K562 (cell line): Measurements from ENCODE around the gene PLG. TPM values are rescaled to one million over a fixed set of nuclear protein-coding genes. Genes with fewer than 3 reads are reported as not detected.
"Not testable (repeated sequence)": the region's sequence is repeated elsewhere in the genome, so short reads cannot be mapped to it uniquely, and the experiment has no call there.

Experiments used
- ATAC-seq: fragments of 200-7000 bp; cut with Tn5 transposase; 3 replicates; pipeline ENCODE4 v1.9.1; 2020; ENCODE audit warnings: moderate library complexity
- BruUV-seq: library from RNA; stranded (reverse); fragments of 400-500 nt; replicated peaks from 2 replicates; lab custom pipeline; 2021; lab: Mats Ljungman, UMichigan
- CTCF ChIA-PET: fragments of 300-600 bp; formaldehyde crosslinking; extraction: SDS; loops from one replicate; lab custom pipeline; 2021; ENCODE audit warnings: low intra/inter-chr PET ratio; lab: Yijun Ruan, JAX
- POLR2A ChIA-PET: fragments of 300-600, 350-650 bp; sonication (Branson Sonifier 250); formaldehyde crosslinking; extraction: SDS; loops from one replicate; lab custom pipeline; 2021; ENCODE audit warnings: antibody characterized with exemption, inconsistent platforms; lab: Yijun Ruan, JAX
- DNase-seq, 4 experiments: peaks; one replicate each; pipeline versions ENCODE4 v3.0.0 to v3.0.0-alpha.2; 2011 to 2018; ENCODE audit warnings: low spot score in 3 of 4, mixed read lengths in 3 of 4; ENCODE audit errors: extremely low read depth in 1 of 4
- FAIRE-seq: peaks from 2 replicates; lab custom pipeline; 2011; peaks lifted over from hg19 to GRCh38; lab: Jason Lieb, UNC
- H2AFZ ChIP-seq: 2 replicates; pipeline ENCODE4 v1.6.0; 2011; ENCODE audit warnings: low read depth, low read length, control low read depth, inconsistent platforms
- H3K27ac ChIP-seq: fragments of 200-600 bp; 3 replicates; pipeline ENCODE4 v1.8.0; 2011; ENCODE audit warnings: low read depth, mild to moderate bottlenecking, control low read depth, inconsistent platforms, low read length, moderate library complexity, mixed read lengths; ENCODE audit errors: extremely low read depth
- H3K27me3 ChIP-seq, 2 experiments: fragments of 300-600 bp in 1 of 2; 2 replicates in 1 of 2; 3 replicates in 1 of 2; pipeline versions ENCODE4 v1.6.0 to v1.8.0; 2011; ENCODE audit warnings: inconsistent platforms in 2 of 2, low read length in 2 of 2, mild to moderate bottlenecking in 1 of 2, mixed read lengths in 1 of 2, moderate library complexity in 1 of 2; ENCODE audit not compliant: control insufficient read depth in 2 of 2, insufficient read depth in 2 of 2
- H3K36me3 ChIP-seq: fragments of 300-600 bp; 3 replicates; pipeline ENCODE4 v1.8.0; 2011; ENCODE audit warnings: mild to moderate bottlenecking, low read length, inconsistent platforms; ENCODE audit not compliant: control insufficient read depth, insufficient read depth
- H3K4me1 ChIP-seq, 2 experiments: fragments of 200-600 bp in 1 of 2; replicated peaks in 1 of 2; 2 replicates in 1 of 2; 3 replicates in 1 of 2; pipeline versions ENCODE4 v1.5.1 to v1.8.0; 2011; ENCODE audit warnings: inconsistent platforms in 2 of 2, low read length in 2 of 2, mild to moderate bottlenecking in 1 of 2, mixed read lengths in 1 of 2, moderate library complexity in 1 of 2; ENCODE audit not compliant: control insufficient read depth in 2 of 2, insufficient read depth in 2 of 2
- H3K4me2 ChIP-seq: 2 replicates; pipeline ENCODE4 v1.6.1; 2011; ENCODE audit warnings: low read length, control low read depth, inconsistent platforms, mixed read lengths; ENCODE audit not compliant: insufficient read depth
- H3K4me3 ChIP-seq: fragments of 200-600 bp; sonication (generic), shearing (Covaris generic); 2 replicates; pipeline ENCODE4 v1.5.1; 2016; ENCODE audit warnings: control low read depth, inconsistent platforms
- H3K79me2 ChIP-seq: fragments of 200-600 bp; 3 replicates; pipeline ENCODE4 v1.8.0; 2011; ENCODE audit warnings: low read length, inconsistent platforms; ENCODE audit not compliant: control insufficient read depth, insufficient read depth
- H3K9ac ChIP-seq, 2 experiments: 2 replicates each; pipeline versions ENCODE4 v1.6.0 to v1.6.1; 2011; ENCODE audit warnings: low read depth in 2 of 2, low read length in 2 of 2, control low read depth in 1 of 2, inconsistent platforms in 1 of 2, mild to moderate bottlenecking in 1 of 2, mixed read lengths in 1 of 2; ENCODE audit not compliant: insufficient read depth in 1 of 2
- H3K9me1 ChIP-seq: one replicate; pipeline ENCODE4 v1.6.0; 2011; ENCODE audit warnings: inconsistent platforms, mild to moderate bottlenecking, low read length, moderate library complexity; ENCODE audit not compliant: control insufficient read depth, insufficient read depth
- H3K9me3 ChIP-seq: replicated peaks from 2 replicates; pipeline ENCODE4 v1.5.1; 2011; ENCODE audit warnings: low read depth, low read length, inconsistent platforms; ENCODE audit not compliant: control insufficient read depth, insufficient read depth
- H4K20me1 ChIP-seq: replicated peaks from 2 replicates; pipeline ENCODE4 v1.6.1; 2011; ENCODE audit warnings: low read length, inconsistent platforms, mixed read lengths; ENCODE audit not compliant: control insufficient read depth, insufficient read depth
- BHLHE40 ChIP-seq: IDR thresholded peaks from 2 replicates; pipeline ENCODE4 v1.6.1; 2011; ENCODE audit warnings: low read length, improper control_type of control experiment
- ETV6 ChIP-seq, 3 experiments: fragments of 150-350 bp in 1 of 3; sonication (generic) in 1 of 3; formaldehyde crosslinking in 1 of 3; IDR thresholded peaks; 2 replicates each; pipeline versions ENCODE4 v1.6.1 to v1.8.0; 2014 to 2022; ENCODE audit warnings: borderline replicate concordance in 2 of 3, low read depth in 2 of 3, antibody characterized with exemption in 1 of 3, low read length in 1 of 3, mild to moderate bottlenecking in 1 of 3, missing genetic modification reagents in 1 of 3
- HOXB6 ChIP-seq: fragments of 250-450 bp; sonication (Bioruptor Pico); IDR thresholded peaks from 2 replicates; pipeline ENCODE4 v1.5.1; 2022; ENCODE audit warnings: mild to moderate bottlenecking, borderline replicate concordance
- KAT7 ChIP-seq: sonication (generic); formaldehyde crosslinking; IDR thresholded peaks from 2 replicates; pipeline ENCODE4 v1.8.0; 2022; ENCODE audit warnings: missing genetic modification reagents, mild to moderate bottlenecking, borderline replicate concordance
- NONO ChIP-seq, 2 experiments: fragments of 200-400 bp in 1 of 2; fragments of 450-650 bp in 1 of 2; formaldehyde crosslinking in 1 of 2; IDR thresholded peaks; 2 replicates each; pipeline ENCODE4 v1.6.1; 2017; ENCODE audit warnings: low read depth in 2 of 2, mild to moderate bottlenecking in 2 of 2, moderate library complexity in 2 of 2, low read length in 1 of 2
- RBM39 ChIP-seq: fragments of 200-400 bp; formaldehyde crosslinking; optimal IDR thresholded peaks from 2 replicates; pipeline ENCODE3; 2018; ENCODE audit warnings: low read depth, low read length
- SOX6 ChIP-seq: fragments of 450-650 bp; IDR thresholded peaks from 2 replicates; pipeline ENCODE4 v1.6.1; 2014; ENCODE audit warnings: mild to moderate bottlenecking
- STAT5A ChIP-seq: IDR thresholded peaks from 2 replicates; pipeline ENCODE4 v1.6.1; 2012; ENCODE audit warnings: low read length, inconsistent platforms, borderline replicate concordance
- ZBTB7A ChIP-seq: IDR thresholded peaks from 2 replicates; pipeline ENCODE4 v1.6.1; 2011; ENCODE audit warnings: low read depth, mild to moderate bottlenecking, low read length, moderate library complexity, borderline replicate concordance; ENCODE audit not compliant: control insufficient read depth
- ZC3H8 ChIP-seq: fragments of 450-650 bp; IDR thresholded peaks from 2 replicates; pipeline ENCODE4 v1.6.1; 2017
- ZKSCAN8 ChIP-seq: fragments of 200-800 bp; sonication (Bioruptor generic); IDR thresholded peaks from 2 replicates; pipeline ENCODE4 v1.6.1; 2016; ENCODE audit warnings: missing genetic modification characterization, missing compliant biosample characterization
- WGBS: fragments of 100-300 bp; shearing (Covaris generic); methylation state at CpG from one replicate; pipeline ENCODE4 v1.1.6; 2016; ENCODE audit warnings: low coverage, mixed read lengths; ENCODE audit not compliant: insufficient coverage; ENCODE audit errors: missing lambda C conversion rate; 5-methylcytosine and 5-hydroxymethylcytosine counted together
- in situ Hi-C: fragments of 300-500 bp; cut with MboI; formaldehyde crosslinking; loops from 4 replicates; pipeline ENCODE4 v1.15.0; 2018; ENCODE audit warnings: inconsistent platforms, mixed read lengths
- intact Hi-C: fragments of 100-400 bp; cut with micrococcal nuclease; formaldehyde crosslinking; loops from 2 replicates; pipeline ENCODE4 v1.14.2; 2022
- polyA plus RNA-seq, 8 experiments: library from polyadenylated mRNA; depleted of rRNA in 4 of 8; stranded (reverse) in 5 of 8; unstranded in 3 of 8; fragments of >200 nt; fragmentation: Nextera tagmentation in 2 of 8; fragmentation: Illumina TruSeq in 1 of 8; extraction: Ambion mirVana in 2 of 8; extraction: Trizol in 1 of 8; gene quantifications; 2 replicates each; pipeline versions ENCODE4 v1.2.1 to v1.2.3, GENCODE V29; 2011 to 2014; ENCODE audit warnings: inconsistent platforms in 1 of 8, missing spikeins in 1 of 8
- total RNA-seq, 7 experiments: library from RNA; depleted of rRNA in 6 of 7; stranded (reverse); fragments of >200 nt in 6 of 7; fragmentation: Illumina TruSeq in 2 of 7; extraction: Trizol in 2 of 7; gene quantifications; 2 replicates each; pipeline versions ENCODE4 v1.2.1 to v1.2.3, GENCODE V29; 2011 to 2021; ENCODE audit warnings: low replicate concordance in 1 of 7
- TF ChIP-seq, protein P1 (sequence below), 3 experiments: IDR thresholded peaks in 2 of 3; conservative IDR thresholded peaks in 1 of 3; 2 replicates each; pipeline ENCODE4 v1.5.1; 2011 to 2012; ENCODE audit warnings: low read length in 3 of 3, mild to moderate bottlenecking in 3 of 3, control low read depth in 2 of 3, improper control_type of control experiment in 1 of 3, inconsistent platforms in 1 of 3, low read depth in 1 of 3, mixed read lengths in 1 of 3, moderate library complexity in 1 of 3; ENCODE audit not compliant: insufficient read depth in 2 of 3

PLG gene
- total and polyA plus RNA-seq, 9 of the 15 experiments (the other 6 are each of a cell fraction or from before 2014, with no cell fraction given) = 0.64 TPM; not detected in 8

- 0% methylated on average over 5 of the region's 6 CpGs for WGBS
- Histone ChIP-seq H3K9me1 (no peaks in the 10 kb centered on the region), H3K27me3 (peaks cover 0 to 4% of the 10 kb centered on the region in 2 experiments; a peak in 3 of 5 replicates), H3K9me3 (no peaks in the 10 kb centered on the region), H3K4me1 (no peaks in the 10 kb centered on the region), H4K20me1 (no peaks in the 10 kb centered on the region), H3K9ac (no peak overlapping the region), H3K36me3 (no peaks in the 10 kb centered on the region), H3K4me3 (no peak overlapping the region), H3K79me2 (no peaks in the 10 kb centered on the region), H3K4me2 (no peak overlapping the region), H2AFZ (no peak overlapping the region), H3K27ac (no peak overlapping the region)
- no TSS peak for BruUV-seq
- ChIA-PET CTCF (no interaction called here), POLR2A (no interaction called here)
- no peak for TF ChIP-seq HOXB6 (CRISPR knock-in tag)
- no peak for TF ChIP-seq STAT5A
- TF ChIP-seq, protein P1, sequence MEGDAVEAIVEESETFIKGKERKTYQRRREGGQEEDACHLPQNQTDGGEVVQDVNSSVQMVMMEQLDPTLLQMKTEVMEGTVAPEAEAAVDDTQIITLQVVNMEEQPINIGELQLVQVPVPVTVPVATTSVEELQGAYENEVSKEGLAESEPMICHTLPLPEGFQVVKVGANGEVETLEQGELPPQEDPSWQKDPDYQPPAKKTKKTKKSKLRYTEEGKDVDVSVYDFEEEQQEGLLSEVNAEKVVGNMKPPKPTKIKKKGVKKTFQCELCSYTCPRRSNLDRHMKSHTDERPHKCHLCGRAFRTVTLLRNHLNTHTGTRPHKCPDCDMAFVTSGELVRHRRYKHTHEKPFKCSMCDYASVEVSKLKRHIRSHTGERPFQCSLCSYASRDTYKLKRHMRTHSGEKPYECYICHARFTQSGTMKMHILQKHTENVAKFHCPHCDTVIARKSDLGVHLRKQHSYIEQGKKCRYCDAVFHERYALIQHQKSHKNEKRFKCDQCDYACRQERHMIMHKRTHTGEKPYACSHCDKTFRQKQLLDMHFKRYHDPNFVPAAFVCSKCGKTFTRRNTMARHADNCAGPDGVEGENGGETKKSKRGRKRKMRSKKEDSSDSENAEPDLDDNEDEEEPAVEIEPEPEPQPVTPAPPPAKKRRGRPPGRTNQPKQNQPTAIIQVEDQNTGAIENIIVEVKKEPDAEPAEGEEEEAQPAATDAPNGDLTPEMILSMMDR (IDR thresholded peaks at IDR 0.05 in 2 of 3, conservative IDR thresholded peaks at IDR 0.05 in 1 of 3; ENCODE audit: insufficient read depth in 2 of 3, low read depth in 1 of 3, low read length in 3 of 3) = no peak
- TF ChIP-seq ZC3H8 = no peak
- no peak for TF ChIP-seq BHLHE40
- no peak for TF ChIP-seq ZKSCAN8 (CRISPR knock-in tag)
- no peak for TF ChIP-seq KAT7 (CRISPR knock-in tag)
- no peak for TF ChIP-seq ETV6 (IDR thresholded peaks at IDR 0.05; ENCODE audit: borderline replicate concordance in 1 of 2, low read depth in 2 of 2, low read length in 1 of 2)
- TF ChIP-seq ETV6 (CRISPR knock-in tag; IDR thresholded peaks at IDR 0.05; ENCODE audit: borderline replicate concordance) = no peak
- TF ChIP-seq NONO (IDR thresholded peaks at IDR 0.05; ENCODE audit: low read depth in 2 of 2, low read length in 1 of 2) = no peak
- no peak for TF ChIP-seq ZBTB7A
- TF ChIP-seq RBM39 = no peak
- TF ChIP-seq SOX6 = no peak
- DNase-seq = no peak
- no peak for FAIRE-seq
- intact Hi-C loops (no loop called here), in situ Hi-C loops (no loop called here)
- ATAC-seq = no peak
Observed at GRCh38 chr6:160697826-160698225, 4.2 kb upstream of the PLG start.

GRCh38 chr6:160704688-160705087 is 2.6 kb downstream of the PLG start:
- H4K20me1 ChIP-seq, H2AFZ ChIP-seq, intact Hi-C loops, DNase-seq, POLR2A ChIA-PET, H3K4me3 ChIP-seq, H3K27me3 ChIP-seq, ATAC-seq, BruUV-seq, H3K9me1 ChIP-seq, H3K4me1 ChIP-seq, H3K9ac ChIP-seq, FAIRE-seq, CTCF ChIA-PET, H3K27ac ChIP-seq, in situ Hi-C loops, H3K9me3 ChIP-seq, H3K4me2 ChIP-seq, H3K36me3 ChIP-seq, H3K79me2 ChIP-seq: not testable (repeated sequence)
- WGBS = 0% methylated on average over 7 of the region's 7 CpGs
